Measurements from ENCODE around the gene SPNS1.
A peak's percentile ranks its signal among the peaks of the same experiment; 100 is the strongest.
"Not testable (repeated sequence)": the region's sequence is repeated elsewhere in the genome, so short reads cannot be mapped to it uniquely, and the experiment has no call there.

Gene SPNS1

GRCh38 chr16:28974437-28975157, at the start of gene SPNS1:
Gene SPNS1 (plus strand): TSS chr16:28974778. CDS start chr16:28975152, 374 bp downstream.
- peak; percentile 93 for DNase-seq

- DNase-seq, result peak; percentile 83
Measured at GRCh38 chr16:28925386-28926228, 49.0 kb upstream of the SPNS1 start.

DNA sequence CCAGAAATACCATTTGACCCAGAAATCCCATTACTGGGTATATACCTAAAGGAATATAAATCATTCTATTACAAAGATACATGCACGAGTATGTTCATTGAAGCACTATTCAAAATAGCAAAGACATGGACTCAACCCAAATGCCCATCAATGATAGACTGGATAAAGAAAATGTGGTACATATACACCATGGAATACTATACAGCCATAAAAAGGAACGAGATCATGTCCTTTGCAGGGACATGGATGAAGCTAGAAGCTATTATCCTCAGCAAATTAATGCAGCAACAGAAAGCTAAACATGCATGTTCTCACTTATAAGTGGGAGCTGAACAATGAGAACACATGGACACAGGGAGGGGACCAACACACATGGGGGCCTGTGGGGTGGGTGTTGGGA, 48.3 kb upstream of the SPNS1 start:
- DNase-seq, result not testable (repeated sequence)

- no peak for DNase-seq
Measured at GRCh38 chr16:28927815-28928214, 46.8 kb upstream of the SPNS1 start.

GRCh38 chr16:28930203-28930602, 44.4 kb upstream of the SPNS1 start:
- DNase-seq, result no peak

DNA sequence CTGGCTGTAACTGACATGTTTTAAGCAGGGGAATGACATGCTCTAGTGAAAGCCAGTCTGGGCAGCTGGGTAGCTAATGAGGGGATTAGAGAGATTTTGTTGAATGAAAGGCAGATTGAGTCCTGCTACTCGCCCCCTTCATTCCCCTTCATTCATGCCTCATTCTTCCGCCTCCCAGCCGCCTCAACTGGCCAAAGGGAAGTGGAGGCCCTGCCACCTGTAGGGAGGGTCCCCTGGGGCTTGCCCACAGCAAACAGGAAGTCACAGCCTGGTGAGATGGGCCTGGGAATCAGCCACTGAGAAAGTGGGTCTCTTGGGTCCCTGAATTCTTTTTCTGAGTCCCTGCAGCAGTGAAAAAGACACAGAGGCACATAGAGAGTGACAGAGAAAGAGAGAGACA, 43.9 kb upstream of the SPNS1 start:
- no peak for DNase-seq

GRCh38 chr16:28931801-28932225, 42.8 kb upstream of the SPNS1 start, which contains the start of gene CD19:
Gene CD19 (plus strand): TSS chr16:28931971. CDS start chr16:28932001, 30 bp downstream.
- no peak for DNase-seq

- no peak for DNase-seq
Measured at GRCh38 chr16:28932339-28933141, 42.0 kb upstream of the SPNS1 start.

DNA sequence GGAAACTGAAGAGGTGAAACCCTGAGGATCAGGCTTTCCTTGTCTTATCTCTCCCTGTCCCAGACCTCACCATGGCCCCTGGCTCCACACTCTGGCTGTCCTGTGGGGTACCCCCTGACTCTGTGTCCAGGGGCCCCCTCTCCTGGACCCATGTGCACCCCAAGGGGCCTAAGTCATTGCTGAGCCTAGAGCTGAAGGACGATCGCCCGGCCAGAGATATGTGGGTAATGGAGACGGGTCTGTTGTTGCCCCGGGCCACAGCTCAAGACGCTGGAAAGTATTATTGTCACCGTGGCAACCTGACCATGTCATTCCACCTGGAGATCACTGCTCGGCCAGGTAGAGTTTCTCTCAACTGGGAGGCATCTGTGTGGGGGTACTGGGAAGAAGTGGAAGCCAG, 41.4 kb upstream of the SPNS1 start:
- DNase-seq, result no peak

- no peak for DNase-seq
Measured at GRCh38 chr16:28935346-28935745, 39.2 kb upstream of the SPNS1 start.

- peak; percentile 89 for DNase-seq
Measured at GRCh38 chr16:28935924-28936783, 38.4 kb upstream of the SPNS1 start.

GRCh38 chr16:28936784-28937155, 37.8 kb upstream of the SPNS1 start:
- no peak for DNase-seq

- no peak for DNase-seq
Measured at GRCh38 chr16:28937222-28937876, 37.2 kb upstream of the SPNS1 start.

DNA sequence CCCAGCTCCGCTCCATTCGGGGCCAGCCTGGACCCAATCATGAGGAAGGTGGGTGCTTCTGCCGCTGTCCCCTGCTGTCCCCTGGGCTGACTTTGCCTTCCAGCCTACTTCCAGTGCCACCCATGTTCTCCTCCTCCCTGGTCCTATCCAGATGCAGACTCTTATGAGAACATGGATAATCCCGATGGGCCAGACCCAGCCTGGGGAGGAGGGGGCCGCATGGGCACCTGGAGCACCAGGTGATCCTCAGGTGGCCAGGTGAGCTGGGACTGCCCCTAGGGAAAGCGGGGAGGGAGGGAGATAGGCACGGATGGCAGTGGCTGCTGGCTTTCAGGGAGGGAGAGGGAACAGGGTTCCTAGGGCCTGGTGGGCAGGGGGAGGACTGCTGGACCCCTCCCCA, 35.9 kb upstream of the SPNS1 start:
- no peak for DNase-seq

GRCh38 chr16:28939825-28940224, 34.8 kb upstream of the SPNS1 start:
- not testable (repeated sequence) for DNase-seq

DNA sequence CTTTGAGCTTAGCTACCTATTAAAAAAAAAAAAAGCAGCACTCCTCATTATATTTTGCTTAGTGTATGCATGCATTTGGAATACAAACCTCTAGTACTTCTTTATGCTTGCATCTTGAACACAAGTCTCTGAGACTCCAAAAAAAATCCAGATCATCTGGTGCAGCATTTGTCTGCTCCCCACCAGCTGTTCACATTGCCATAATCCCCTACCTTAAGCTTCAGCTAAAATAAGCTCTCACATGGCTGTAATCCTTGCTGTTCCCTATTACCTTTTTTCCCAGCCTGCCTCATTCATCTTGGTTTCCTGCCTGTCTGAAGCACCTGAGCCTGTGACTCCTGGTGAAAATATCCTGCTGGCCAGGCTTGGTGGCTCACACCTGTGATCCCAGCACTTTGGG, 31.3 kb upstream of the SPNS1 start:
- no peak for DNase-seq

DNA sequence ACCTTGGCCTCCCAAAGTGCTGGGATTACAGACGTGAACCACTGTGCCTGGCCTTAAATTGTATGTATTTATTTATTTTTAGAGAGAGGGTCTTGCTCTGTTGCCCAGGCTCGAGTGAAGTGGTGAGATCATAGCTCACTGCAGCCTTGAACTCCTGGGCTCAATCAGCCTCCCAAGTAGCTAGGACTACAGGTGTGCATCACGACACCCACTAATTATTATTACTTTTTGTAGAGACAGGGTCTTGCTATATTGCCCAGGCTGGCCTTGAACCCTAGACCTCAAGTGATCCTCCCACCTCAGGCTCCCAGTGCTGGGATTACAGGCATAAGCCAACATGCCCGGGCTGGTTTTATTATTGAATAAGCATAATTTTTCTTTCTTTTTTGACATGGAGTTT, 27.9 kb upstream of the SPNS1 start:
- no peak for DNase-seq

DNA sequence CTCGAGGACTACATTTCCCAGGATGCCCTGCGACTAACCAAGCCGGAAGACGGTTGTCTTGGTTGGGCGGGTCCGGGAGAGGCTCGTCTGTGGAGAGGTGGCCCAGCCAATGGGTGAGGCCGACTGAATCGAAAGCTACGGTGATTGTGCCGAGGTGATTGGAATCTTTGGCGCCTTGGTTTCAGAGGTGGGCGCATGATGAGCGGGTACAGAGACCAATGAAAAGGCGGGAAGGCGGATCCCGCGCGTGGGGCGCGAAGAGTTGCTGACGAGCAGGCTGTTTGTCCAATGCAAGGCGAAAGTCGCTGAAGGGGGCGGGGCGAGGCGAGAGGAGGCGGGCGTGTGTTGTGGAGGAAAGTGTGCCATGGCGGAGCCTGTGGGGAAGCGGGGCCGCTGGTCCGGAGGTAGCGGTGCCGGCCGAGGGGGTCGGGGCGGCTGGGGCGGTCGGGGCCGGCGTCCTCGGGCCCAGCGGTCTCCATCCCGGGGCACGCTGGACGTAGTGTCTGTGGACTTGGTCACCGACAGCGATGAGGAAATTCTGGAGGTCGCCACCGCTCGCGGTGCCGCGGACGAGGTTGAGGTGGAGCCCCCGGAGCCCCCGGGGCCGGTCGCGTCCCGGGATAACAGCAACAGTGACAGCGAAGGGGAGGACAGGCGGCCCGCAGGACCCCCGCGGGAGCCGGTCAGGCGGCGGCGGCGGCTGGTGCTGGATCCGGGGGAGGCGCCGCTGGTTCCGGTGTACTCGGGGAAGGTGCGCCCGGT, 23.7 kb upstream of the SPNS1 start, which contains the start of gene NFATC2IP:
TSS of gene NFATC2IP (plus strand) at position 290 of the 762 bp plus-strand sequence. CDS start at position 365, 75 bp downstream.
- peak; percentile 100 for DNase-seq

DNA sequence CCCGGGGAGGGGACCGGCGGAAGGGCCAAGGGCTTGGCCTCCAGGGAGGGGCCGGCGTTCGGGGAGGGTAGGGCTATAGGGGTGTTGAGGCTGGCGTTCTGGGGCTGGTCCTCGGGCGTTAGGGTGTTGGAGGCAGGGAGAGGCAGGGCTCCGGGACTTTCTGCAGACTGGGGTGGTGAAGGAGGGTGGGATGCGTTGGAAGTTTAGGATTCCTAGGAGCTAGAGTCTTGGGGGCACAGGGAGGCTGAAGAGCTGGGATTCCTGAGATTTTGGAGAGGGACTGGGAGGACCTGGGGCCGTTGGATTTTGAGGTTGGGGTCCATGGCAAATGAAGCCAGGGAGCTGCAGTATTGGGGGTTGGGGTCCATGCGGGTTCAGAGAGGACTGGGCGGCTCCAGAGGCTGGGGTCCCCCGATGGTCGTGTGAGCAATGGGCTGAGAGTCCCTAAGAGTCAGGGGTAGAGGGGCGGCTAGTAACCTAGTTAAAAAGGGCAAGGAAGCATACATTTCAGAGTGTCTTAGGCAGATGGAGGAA, 23.1 kb upstream of the SPNS1 start:
- DNase-seq, result no peak

DNA sequence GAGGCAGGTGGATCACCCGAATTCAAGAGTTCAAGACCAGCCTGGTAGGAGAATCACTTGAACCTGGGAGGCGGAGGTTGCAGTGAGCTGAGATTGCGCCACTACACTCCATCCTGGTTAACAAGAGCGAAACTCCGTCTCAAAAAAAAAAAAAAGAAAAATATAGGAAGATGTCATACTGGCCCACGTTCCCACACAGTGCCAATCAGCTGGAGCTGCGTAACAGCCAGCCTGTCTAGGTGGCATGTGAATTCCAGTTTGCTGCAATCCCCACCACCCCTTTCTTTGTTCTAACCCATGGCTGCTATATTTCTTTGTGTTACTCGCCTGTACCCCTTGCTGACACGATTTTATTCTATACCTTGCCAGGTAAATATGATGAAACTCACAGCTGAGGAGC, 16.4 kb upstream of the SPNS1 start:
- no peak for DNase-seq

All from CD4-positive, alpha-beta T cell treated with Interleukin-10 for 1 hour (primary cell).